Transverse colon (tissue), 4 donors: ENCODE data around the gene CXorf49B.

Source experiments
- EP300 ChIP-seq: sonication (generic); formaldehyde crosslinking; IDR thresholded peaks from one replicate; pipeline ENCODE4 v1.6.1; 2017; ENCODE audit warnings: antibody characterized with exemption, low read depth
- POLR2A ChIP-seq: fragments of 450-650 bp; IDR thresholded peaks from one replicate; pipeline ENCODE4 v1.6.1; 2016; ENCODE audit warnings: antibody characterized with exemption, mild to moderate bottlenecking, moderate library complexity
- POLR2AphosphoS5 ChIP-seq, 3 donors: sonication (generic); formaldehyde crosslinking; IDR thresholded peaks; one replicate each; pipeline ENCODE4 v1.6.1; 2016; ENCODE audit warnings: antibody characterized with exemption in 3 of 3
- TF ChIP-seq, protein P1 (sequence below), 5 experiments: fragments of 200-600 bp in 3 of 5; fragments of 450-650 bp in 2 of 5; sonication (generic) in 3 of 5; IDR thresholded peaks; 1 replicate in 2 of 5; 2 replicates in 3 of 5; pipeline ENCODE4 v1.5.1; 2016 to 2017; ENCODE audit warnings: antibody characterized with exemption in 5 of 5, inconsistent platforms in 3 of 5, mild to moderate bottlenecking in 2 of 5, moderate library complexity in 1 of 5

DNA sequence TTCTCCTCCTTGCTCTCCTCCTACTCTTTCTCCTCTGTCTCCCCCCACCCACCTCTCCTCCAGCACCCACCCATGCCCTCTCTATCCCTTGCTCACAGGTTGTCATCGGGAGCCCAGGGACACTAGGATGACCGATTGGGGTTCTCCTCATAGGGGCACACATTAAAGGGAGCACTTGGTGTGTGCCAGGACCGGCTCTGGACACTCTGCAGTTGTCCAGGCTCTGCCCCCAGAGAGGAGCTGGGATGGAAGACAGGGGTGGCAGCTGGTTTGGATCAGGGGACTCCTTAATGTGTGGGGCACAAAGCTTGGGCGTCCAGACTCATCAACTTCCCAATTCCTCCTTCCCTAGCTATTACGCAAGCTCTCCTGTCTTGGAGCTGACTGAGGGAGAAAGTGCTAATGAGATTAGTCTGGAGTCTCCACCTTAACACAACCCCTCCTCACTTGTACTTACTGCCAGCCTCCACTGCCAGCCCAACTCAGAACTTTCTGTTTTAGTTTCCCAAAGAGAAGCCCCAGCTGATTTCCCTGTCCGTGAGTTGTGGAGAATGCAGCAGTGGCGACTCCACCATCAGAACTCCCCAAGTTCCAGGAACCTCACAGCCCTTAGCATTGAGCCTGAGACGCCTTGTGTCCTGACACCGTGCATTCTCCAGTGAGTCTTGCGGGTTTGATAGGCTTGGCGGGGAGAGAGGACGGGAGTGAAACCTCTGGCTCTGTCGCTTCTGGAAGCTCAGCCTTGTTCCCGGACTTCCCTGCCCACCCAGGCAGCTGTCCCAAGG, 52.2 kb downstream of the CXorf49B start:
- TF ChIP-seq, protein P1, sequence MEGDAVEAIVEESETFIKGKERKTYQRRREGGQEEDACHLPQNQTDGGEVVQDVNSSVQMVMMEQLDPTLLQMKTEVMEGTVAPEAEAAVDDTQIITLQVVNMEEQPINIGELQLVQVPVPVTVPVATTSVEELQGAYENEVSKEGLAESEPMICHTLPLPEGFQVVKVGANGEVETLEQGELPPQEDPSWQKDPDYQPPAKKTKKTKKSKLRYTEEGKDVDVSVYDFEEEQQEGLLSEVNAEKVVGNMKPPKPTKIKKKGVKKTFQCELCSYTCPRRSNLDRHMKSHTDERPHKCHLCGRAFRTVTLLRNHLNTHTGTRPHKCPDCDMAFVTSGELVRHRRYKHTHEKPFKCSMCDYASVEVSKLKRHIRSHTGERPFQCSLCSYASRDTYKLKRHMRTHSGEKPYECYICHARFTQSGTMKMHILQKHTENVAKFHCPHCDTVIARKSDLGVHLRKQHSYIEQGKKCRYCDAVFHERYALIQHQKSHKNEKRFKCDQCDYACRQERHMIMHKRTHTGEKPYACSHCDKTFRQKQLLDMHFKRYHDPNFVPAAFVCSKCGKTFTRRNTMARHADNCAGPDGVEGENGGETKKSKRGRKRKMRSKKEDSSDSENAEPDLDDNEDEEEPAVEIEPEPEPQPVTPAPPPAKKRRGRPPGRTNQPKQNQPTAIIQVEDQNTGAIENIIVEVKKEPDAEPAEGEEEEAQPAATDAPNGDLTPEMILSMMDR (IDR thresholded peaks at IDR 0.05): no peak
- TF ChIP-seq POLR2A (no peak), POLR2AphosphoS5 (IDR thresholded peaks at IDR 0.05) (no peak), EP300 (no peak)
